ENCODE measurements around the gene TMEM212.

Gene TMEM212

GRCh38 chr3:171860830-171861535 lies 17.8 kb downstream of the TMEM212 start:
- no peak for DNase-seq (ENCODE audit: low spot score)

DNA sequence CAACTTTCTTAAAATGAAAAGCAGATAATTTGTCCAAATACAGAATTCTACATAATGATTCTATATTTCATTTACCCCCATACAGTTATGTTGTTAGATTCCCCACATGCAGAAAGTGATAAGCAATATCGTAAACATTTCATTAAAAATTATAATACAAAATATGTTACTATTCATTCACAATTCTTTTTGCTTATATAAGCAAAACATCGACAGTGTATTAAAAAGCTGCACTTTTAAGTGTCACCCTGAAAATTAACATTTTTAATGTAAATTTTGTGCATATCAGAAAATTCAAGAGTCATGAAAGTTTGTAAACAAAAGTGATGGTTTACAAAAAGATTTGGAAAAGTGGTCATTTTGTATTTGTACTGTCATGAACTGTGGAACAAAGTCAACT lies 19.2 kb downstream of the TMEM212 start:
- no peak for DNase-seq (ENCODE audit: low spot score)

DNA sequence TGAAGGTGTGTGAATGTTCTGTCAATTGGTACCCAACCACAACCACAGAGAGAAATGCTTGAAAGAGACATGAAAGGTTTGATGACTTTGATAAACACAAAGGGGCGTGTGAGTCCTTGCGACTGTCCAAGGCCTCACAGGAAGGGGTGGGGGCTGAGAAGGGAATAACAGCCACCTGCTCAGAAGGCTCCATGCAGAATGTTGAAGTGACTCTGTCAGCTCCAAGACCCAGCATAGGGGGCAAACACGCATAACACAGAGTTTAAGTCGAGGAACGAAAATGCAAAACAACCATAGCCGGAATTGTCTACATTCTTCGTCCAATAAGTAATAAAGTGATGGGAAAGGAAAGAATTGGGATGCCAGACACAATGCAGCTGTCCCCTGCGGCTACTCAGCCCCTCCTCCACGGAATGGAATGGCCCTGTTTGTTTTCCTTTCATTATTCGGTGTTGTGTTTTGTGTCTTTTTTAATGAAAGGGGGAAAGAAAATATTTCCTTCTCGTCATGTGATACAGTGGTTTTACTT lies 19.9 kb downstream of the TMEM212 start:
- no peak for DNase-seq (ENCODE audit: low spot score)

DNA sequence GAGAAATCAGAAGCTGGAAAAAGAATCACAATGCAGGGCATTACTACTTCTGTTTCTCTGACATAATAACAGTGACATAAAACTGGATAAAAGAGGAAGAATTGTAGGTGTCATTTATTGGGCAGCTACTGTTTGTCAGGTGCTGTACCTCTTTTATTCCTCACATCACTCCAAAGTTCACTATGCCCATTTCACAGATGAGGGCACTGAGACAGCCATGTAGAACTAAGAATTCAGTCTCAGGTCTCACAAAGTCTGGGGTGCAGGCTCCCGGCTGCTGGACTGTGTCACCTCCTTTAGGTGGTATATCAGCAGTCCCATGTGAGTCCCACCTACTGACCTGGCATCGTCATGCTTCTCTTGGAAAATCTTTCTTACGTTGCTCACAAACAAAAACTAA lies 20.8 kb downstream of the TMEM212 start:
- DNase-seq (ENCODE audit: low spot score), result no peak

- no peak for DNase-seq (ENCODE audit: low spot score)
Measured at GRCh38 chr3:171865191-171865865, 22.2 kb downstream of the TMEM212 start.

GRCh38 chr3:171867981-171868380 lies 24.8 kb downstream of the TMEM212 start:
- DNase-seq (ENCODE audit: low spot score), result peak; percentile 8

DNA sequence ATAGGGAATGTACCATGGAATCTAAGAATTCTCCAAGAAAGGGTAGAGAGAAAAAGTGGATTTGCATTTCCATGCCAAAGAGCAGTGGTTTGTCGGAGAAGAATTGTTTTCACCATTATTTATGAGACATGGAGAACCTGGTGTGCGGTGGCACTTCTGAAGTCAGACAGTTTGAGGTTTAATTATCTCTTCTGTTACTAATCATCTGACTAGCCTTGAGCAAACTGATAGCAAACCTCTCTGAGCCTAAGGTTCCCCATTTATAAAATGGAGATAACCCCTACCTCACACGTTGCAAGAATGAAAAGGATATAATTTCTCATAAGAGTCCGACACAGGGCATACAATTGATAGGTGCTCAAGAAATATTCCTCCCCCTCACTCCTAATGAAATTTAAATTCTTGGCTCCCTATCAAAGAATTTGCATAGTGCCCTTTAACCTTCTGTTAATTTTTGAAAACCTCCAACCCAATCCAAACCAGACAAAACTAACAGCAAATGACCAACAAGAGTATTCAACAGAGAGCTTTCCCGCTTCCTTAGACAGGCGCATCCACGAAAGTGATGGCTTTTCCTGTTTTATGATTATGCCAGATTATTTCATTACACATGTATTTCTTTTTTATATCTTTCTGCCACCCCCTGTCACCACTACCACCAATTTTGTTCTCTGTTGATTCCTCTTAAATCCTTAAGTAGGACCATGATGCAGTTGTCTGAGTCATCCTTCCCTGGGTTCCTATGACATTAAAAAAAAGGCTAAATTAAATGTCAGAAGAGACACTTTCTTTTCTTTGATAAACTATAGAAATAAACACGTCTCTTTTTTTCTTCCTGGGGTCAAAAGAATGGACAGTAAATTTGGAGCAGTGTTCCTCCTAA lies 28.5 kb downstream of the TMEM212 start:
- DNase-seq (ENCODE audit: low spot score), result no peak

- DNase-seq (ENCODE audit: low spot score), result no peak
Measured at GRCh38 chr3:171873580-171873979, 30.4 kb downstream of the TMEM212 start.

- no peak for DNase-seq (ENCODE audit: low spot score)
Measured at GRCh38 chr3:171874251-171874681, 31.1 kb downstream of the TMEM212 start.

- no peak for DNase-seq (ENCODE audit: low spot score)
Measured at GRCh38 chr3:171874879-171875278, 31.7 kb downstream of the TMEM212 start.

DNA sequence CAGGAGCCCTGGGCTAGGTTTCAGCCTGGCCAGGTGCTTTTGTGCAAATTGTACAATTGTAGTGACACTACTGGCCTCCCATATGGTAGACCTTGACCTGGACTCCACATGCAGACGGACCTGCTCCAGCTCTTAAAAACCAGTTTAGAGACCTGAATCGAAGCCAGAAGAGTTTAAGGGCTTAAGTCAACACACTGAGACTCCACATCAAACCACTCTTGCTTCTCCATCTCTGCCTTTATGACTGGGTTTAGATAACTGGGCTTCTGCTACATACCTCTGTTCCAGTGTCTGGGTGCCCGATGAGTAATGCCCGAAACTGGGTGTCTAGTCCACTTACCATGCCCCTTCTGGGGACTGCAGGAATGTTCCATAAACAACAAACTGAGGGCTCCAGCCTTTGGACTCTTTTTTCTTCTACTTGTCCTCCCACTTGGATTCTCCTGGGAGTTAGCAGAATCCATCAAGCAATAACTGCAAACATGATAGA lies 32.8 kb downstream of the TMEM212 start:
- DNase-seq (ENCODE audit: low spot score), result no peak

- no peak for DNase-seq (ENCODE audit: low spot score)
Measured at GRCh38 chr3:171876680-171877147, 33.6 kb downstream of the TMEM212 start.

- DNase-seq (ENCODE audit: low spot score), result no peak
Measured at GRCh38 chr3:171878461-171879225, 35.5 kb downstream of the TMEM212 start.

DNA sequence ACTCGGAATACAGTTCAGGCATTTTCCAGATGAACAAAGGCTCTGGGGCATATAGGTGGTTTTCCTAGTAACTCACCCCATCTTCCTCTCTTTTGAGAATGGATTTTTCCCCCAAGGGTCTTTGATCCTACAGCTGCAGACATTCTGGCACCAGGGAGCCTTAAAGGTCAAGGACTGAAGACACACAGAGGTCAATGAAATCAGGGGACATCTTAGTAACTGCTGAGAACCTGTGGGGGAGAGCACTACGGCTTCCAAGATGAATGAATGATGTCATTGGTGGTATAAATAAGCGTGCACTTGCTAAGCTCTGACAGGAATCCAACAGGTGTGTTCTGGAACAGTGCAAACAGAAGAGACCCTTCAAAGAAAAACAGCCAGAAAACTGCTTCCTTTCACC lies 36.3 kb downstream of the TMEM212 start:
- DNase-seq (ENCODE audit: low spot score), result no peak

DNA sequence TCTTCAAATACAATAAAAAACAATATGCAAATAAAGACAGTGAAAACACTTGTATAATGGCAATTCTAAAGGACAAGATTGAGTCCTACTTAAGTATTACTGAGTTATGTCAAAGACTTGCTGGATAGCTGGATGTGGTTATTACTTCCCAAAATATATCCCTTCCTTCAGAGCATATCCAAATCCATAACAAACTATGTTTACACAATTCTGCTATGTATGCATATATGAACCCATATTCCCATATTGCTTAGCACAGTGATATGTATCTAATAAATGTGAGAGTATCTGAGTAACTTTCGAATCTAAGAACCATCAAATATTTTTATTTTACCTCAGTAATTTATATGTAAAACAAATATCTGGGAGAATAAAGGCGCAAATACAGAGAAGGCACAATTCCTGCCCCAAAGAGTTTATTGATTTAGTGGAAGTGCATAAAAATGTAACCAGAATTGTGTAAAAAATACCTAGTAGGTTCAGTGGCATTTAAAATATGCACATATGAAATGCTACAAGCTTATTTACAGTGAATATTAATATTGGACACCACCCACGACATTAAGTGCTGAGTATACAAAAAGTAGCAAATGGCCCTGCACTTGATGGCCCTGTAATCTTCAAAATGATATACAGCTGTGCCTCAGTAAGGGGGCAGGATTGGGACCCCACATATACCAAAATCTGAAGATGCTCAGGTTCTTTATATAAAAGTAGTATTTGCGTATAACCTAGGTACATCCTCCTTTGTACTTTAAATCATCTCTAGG lies 37.1 kb downstream of the TMEM212 start:
- DNase-seq (ENCODE audit: low spot score), result no peak

DNA sequence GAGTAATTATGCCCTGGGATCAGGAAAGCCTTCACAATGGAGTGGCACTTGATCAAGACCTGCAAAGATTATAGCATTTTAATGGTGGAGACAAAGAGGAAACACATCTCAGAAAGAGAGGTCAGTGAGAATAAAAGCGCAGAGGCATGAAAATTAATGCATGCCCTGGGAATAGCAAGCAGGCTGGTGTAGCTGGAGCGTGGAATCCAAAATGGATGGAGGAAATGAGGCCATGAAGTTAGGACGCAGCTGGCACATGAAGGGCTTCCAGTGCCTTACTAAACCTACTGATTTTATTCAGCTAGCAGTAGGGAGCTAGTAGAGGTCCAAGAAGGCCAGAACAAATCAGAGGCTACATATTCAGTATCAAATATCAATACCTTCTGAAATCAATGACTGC lies 38.1 kb downstream of the TMEM212 start:
- no peak for DNase-seq (ENCODE audit: low spot score)

DNA sequence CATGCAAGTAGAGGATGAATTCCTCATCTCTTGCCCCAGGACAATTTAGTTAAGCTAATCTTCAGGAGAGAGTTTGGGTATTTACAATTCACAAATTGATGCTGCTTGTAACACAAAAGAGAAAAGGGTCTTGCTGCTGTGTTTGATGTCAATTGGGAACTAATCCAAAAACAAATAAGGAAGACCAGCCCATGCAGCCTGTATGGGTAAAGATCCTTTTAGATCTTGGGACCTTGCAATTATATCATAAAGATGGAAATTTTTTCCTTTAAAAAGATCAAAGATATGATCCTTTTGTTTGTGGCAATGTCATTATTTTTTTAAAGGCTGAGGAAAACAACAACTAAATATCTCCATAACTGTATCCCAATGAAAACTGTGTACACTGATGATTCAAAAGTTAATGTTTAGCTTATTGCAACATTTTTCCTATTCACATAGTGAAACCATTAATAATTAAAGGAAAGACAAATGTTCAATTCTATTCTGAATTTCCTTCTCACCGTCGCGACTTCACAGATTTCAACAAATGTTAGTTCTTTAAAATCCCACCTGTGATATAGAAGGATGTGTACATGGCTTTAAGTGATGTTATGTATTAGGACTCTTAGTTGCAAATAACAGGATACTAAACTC lies 40.2 kb downstream of the TMEM212 start:
- no peak for DNase-seq (ENCODE audit: low spot score)

- DNase-seq (ENCODE audit: low spot score), result no peak
Measured at GRCh38 chr3:171883893-171884279, 40.7 kb downstream of the TMEM212 start.

- DNase-seq (ENCODE audit: low spot score), result no peak
Measured at GRCh38 chr3:171888466-171888865, 45.3 kb downstream of the TMEM212 start.

DNA sequence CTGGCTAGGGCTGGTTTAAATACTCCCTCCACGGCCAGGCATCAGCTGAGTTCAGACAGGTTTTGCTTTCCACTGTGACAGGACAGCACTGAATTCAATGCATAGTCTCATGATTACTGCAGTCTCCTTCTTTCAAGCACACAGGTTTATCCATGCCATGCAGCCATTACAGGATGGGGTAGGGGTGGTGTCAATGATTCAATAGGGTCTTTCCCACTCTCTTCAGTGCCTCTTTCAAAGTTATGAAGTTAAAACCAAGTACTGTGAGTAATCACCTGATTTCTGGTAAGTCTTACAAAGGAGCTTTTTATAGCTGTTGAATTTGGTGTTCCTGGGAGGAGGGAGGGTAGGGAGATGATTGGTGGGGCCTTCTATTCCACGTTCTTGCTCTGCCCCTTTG lies 47.2 kb downstream of the TMEM212 start:
- DNase-seq (ENCODE audit: low spot score), result no peak
